GM21367 (cell line): ENCODE measurements around the gene SHISA2.
"Not testable (repeated sequence)": the region's sequence is repeated elsewhere in the genome, so short reads cannot be mapped to it uniquely, and the experiment has no call there.

Source experiments
- ATAC-seq: cut with Tn5 transposase; IDR thresholded peaks from one replicate; pipeline ENCODE4 v1.9.1; 2021; ENCODE audit not compliant: unreplicated experiment

SHISA2 gene

GRCh38 chr13:26051657-26052311 lies at the start of gene SHISA2:
SHISA2 (minus strand) TSS chr13:26052016; CDS start chr13:26050975, 1,041 bp downstream.
- no peak for ATAC-seq

GRCh38 chr13:26095846-26096610 lies 44.2 kb upstream of the SHISA2 start:
- ATAC-seq, result no peak

GRCh38 chr13:26095338-26095737 lies 43.5 kb upstream of the SHISA2 start:
- no peak for ATAC-seq

DNA sequence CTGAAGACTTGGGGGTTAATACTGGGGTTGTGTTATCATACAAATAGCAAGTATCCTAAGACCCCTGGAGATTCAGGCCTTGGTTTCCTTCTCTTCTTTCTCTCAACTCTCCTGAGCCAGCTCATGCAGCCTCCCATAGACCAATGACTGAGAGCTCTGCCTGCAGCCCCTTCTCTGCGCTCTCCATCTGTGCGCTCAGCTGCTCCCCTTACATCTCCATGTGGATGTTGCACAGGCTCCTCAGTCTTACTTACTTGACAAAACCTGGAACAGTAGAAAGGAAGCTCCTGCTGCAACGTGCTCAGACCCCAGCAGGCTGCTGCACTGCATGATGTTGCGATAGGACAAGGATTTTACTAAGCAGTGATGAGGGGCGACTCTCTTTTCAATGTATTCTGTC lies 25.0 kb upstream of the SHISA2 start:
- not testable (repeated sequence) for ATAC-seq

DNA sequence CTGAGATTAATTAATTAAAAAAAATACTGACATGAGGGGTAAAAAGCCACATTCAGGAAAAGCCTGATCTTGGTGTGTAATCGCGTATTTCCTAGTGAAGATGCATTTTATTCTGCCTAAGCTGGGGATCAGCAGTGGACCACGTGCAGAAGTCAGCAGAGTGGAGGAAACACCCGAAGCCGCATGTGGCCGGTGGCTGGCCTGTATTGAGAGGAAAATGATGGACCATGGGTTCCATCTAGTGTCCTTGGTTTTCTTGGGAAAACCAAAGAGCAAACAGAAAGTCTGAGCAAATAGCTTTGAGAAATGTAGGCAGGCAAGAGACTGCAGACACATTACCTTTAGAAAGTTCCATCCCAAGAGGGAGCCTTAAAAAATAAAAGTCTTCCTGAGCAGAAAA lies 23.7 kb upstream of the SHISA2 start:
- ATAC-seq, result no peak

DNA sequence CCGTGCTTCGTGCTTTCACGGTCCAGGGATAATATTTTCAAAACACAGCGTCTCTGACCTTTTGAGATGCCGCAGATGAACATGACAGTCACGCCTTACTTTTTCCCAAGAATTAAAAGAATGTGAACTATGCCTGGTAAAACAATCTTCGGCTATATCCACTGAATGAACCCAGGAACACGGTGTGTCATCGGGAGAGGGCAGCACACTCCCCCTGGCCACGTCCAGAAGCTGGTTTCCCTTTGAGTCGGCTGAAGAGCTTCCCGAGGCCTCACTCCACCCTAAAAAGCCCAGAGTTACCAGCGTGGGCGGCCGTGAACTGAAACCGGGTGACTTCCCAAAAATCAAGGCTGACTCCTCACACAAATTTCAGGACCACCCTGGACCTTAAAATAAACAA lies 22.9 kb upstream of the SHISA2 start:
- ATAC-seq, result no peak

DNA sequence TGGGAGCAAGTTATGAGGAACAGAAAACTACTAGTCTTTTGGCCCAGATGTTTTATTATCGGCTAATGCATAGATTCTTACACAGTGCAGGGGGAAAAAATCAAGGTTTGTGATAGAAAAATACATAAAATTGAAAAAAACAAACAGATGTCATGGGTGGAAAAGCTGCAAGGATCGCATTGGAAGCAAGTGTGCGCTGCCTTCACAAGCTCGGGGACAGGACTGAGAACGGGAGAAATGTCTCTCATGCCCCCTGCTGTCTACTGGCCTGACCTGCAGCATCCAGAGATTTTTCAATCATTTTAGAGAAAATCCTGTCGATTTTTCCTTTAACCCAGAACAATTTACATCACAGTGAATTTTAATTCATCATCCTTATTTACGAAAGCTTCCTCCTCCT lies 20.5 kb upstream of the SHISA2 start:
- not testable (repeated sequence) for ATAC-seq

- no peak for ATAC-seq
Measured at GRCh38 chr13:26071691-26072090, 19.9 kb upstream of the SHISA2 start.

GRCh38 chr13:26069642-26070041 lies 17.8 kb upstream of the SHISA2 start:
- not testable (repeated sequence) for ATAC-seq

- not testable (repeated sequence) for ATAC-seq
Measured at GRCh38 chr13:26068372-26068771, 16.6 kb upstream of the SHISA2 start.

- ATAC-seq, result no peak
Measured at GRCh38 chr13:26067601-26068000, 15.8 kb upstream of the SHISA2 start.

DNA sequence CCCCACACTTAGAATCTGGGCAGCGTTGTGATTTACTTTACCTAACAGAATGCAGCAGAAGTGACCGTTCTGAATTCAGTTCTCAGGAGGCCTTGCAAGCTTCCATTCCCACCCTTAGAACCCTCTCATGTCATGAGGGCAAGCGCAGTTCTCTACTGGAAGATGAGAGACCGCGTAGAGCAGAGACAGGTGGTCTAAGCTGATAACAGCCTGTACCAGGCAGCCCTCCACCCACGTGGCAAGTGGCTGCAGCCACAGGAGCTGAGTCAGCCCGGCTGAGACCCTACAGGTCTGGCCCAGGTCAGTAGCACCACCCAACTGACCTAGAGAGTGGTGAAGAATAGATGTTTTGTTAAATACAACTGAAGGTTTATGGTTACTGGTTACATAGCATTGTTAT lies 14.7 kb upstream of the SHISA2 start:
- not testable (repeated sequence) for ATAC-seq

- ATAC-seq, result no peak
Measured at GRCh38 chr13:26062853-26063444, 11.1 kb upstream of the SHISA2 start.

GRCh38 chr13:26061947-26062346 lies 10.1 kb upstream of the SHISA2 start:
- no peak for ATAC-seq

DNA sequence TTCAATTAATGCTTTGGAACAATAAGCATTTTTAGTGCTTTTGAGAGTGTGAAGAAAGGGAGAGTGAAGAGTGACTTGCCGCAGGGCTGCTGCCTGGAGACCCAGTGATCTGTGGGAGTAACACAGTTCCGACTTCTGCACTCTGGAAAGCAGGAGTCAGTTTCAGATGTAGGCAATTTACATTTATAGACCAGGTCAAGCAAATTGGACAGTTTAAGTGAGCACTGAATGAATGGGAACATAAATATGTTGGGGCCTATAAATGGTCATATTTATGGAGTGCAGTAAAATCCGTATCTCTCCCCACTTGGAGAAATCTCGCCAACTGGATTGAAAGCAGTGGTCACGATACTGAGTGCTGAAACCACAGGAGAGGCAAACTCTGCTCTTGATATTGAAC lies 9.4 kb upstream of the SHISA2 start:
- ATAC-seq, result no peak

GRCh38 chr13:26060357-26060756 lies 8.5 kb upstream of the SHISA2 start:
- no peak for ATAC-seq

DNA sequence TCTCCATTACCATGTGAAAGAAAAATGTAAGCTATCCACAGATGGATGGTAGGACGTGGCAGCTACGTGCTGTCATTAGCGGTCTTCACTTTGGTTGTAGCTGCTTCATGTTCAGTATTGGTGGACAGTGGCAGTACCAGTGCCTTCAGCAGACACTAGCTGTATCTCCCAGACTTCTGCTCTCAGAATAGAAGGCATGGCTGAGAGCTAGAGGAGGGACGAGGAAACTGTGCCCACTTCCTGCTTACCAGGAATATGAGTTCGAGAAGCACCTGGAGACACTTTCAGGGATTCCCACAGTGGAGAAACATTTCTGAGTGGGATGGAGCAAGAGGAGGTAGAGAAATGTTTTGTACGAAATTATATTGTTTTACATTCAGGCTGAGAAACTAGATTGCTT lies 6.9 kb upstream of the SHISA2 start:
- ATAC-seq, result no peak

DNA sequence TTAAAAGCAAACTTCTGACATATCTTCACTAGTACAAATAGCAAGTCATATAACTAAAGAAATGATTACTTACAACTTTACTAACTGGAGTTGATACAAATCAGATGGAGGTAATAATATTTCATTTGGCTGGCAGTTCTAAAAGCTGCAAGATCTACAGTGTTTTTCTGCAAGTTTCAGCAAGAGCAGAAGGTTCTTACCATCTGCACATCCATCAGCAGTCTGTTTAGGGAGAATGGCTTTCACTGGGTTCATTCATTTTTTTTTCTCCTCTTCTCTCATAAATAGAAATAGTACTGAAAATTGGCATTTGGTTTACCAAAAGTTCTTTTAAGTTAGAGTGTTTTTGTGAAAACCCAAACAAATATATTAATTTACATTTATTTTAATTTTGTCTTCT lies 3.1 kb upstream of the SHISA2 start:
- no peak for ATAC-seq

GRCh38 chr13:26053418-26053980 lies 1.7 kb upstream of the SHISA2 start:
- ATAC-seq, result no peak

DNA sequence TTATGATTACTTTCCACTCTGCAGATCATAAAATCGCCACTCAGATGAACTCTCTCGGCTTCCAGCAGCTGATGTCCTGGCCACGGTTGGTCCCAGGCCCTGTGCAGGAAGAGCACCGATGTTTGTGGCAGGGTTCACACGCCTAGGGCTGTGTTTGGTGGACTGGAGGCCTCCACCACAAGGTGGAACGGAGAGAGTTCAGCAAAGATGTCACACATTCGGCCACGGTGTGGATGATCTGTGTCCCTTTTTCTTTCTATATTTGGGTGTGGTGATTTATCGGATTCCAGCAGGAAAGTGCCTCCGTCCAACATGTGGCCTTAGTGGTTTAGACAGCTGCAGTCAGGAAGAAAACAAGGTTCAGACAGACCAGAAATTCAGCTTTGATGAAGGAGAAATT lies 521 bp upstream of the SHISA2 start:
- no peak for ATAC-seq

DNA sequence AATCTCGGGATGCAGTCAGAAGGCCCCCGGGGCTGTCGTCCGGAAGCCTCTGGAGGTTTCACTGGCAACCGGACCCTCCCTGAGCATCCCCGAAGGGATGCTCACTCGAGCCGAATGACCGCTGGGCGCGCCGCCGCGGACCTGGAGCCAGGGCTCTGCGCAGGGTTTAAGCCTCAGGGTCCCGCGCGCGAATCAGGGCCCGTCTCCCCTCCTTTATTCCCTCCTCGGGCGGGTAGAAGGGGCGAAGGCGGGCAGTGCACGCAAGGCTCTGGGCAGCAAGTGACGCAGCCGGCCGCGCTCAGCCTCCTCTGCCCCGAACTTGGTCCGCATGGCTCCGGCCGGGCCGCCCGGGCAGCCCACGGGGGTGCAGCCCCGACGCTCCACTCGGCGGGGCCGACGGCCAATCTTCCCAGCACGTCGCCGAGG lies 572 bp downstream of the SHISA2 start:
- ATAC-seq, result no peak
